Natural killer cell (primary cell): ENCODE measurements around the gene SPOCK2. TPM values are rescaled to one million over a fixed set of nuclear protein-coding genes. Genes with fewer than 3 reads are reported as not detected.
"Not testable (repeated sequence)": the region's sequence is repeated elsewhere in the genome, so short reads cannot be mapped to it uniquely, and the experiment has no call there.

Experiments
- ATAC-seq, 3 donors: fragments of 150-1000 bp in 2 of 3; fragments of 200-7000 bp in 1 of 3; cut with Tn5 transposase; 1 replicate in 1 of 3; 2 replicates in 2 of 3; pipeline ENCODE4 v1.10.0; 2021; ENCODE audit warnings: mild to moderate bottlenecking in 2 of 3, moderate library complexity in 2 of 3
- DNase-seq, 2 donors: peaks; one replicate each; pipeline versions ENCODE4 v3.0.0 to v3.0.0-alpha.2; 2013 to 2021; ENCODE audit warnings: mixed read lengths in 1 of 2
- H3K27ac ChIP-seq: one replicate; pipeline ENCODE4 v1.5.1; 2013; ENCODE audit warnings: mild to moderate bottlenecking, low read length
- H3K27me3 ChIP-seq: one replicate; pipeline ENCODE4 v1.6.1; 2013; ENCODE audit warnings: low read length; ENCODE audit not compliant: control insufficient read depth, insufficient read depth
- H3K36me3 ChIP-seq: one replicate; pipeline ENCODE4 v1.6.1; 2013; ENCODE audit warnings: low read length; ENCODE audit not compliant: control insufficient read depth, insufficient read depth
- H3K4me1 ChIP-seq: one replicate; pipeline ENCODE4 v1.6.1; 2013; ENCODE audit warnings: low read length; ENCODE audit not compliant: control insufficient read depth, insufficient read depth
- H3K4me3 ChIP-seq: one replicate; pipeline ENCODE4 v1.5.1; 2013; ENCODE audit warnings: low read length
- H3K9me3 ChIP-seq: one replicate; pipeline ENCODE4 v1.6.1; 2013; ENCODE audit warnings: low read length; ENCODE audit not compliant: control insufficient read depth, insufficient read depth
- H3K27ac Mint-ChIP-seq, 2 donors: one replicate each; pipeline ENCODE4 v1.8.0; 2022; ENCODE audit warnings: mild to moderate bottlenecking in 2 of 2, mixed read lengths in 2 of 2, moderate library complexity in 1 of 2
- H3K27me3 Mint-ChIP-seq, 2 donors: one replicate each; pipeline ENCODE4 v1.8.0; 2022; ENCODE audit warnings: low read depth in 2 of 2, mixed read lengths in 2 of 2
- H3K36me3 Mint-ChIP-seq: one replicate; pipeline ENCODE4 v1.8.0; 2022; ENCODE audit warnings: mixed read lengths
- H3K4me1 Mint-ChIP-seq, 2 donors: one replicate each; pipeline ENCODE4 v1.8.0; 2022; ENCODE audit warnings: mixed read lengths in 2 of 2
- H3K4me3 Mint-ChIP-seq: one replicate; pipeline ENCODE4 v1.8.0; 2022; ENCODE audit warnings: mild to moderate bottlenecking, moderate library complexity, mixed read lengths
- H3K9me3 Mint-ChIP-seq, 2 donors: one replicate each; pipeline ENCODE4 v1.8.0; 2022; ENCODE audit warnings: mixed read lengths in 2 of 2
- WGBS: methylation state at CpG from one replicate; pipeline ENCODE4 v1.1.7; 2013; ENCODE audit warnings: missing lambda C conversion rate; ENCODE audit not compliant: insufficient coverage; 5-methylcytosine and 5-hydroxymethylcytosine counted together
- intact Hi-C: fragments of 100-400 bp; cut with micrococcal nuclease; formaldehyde crosslinking; loops from one replicate; pipeline ENCODE4 v1.14.2; 2022
- total RNA-seq, 4 donors: library from RNA; stranded (reverse); fragments of 120-200 nt in 1 of 4; gene quantifications; one replicate each; pipeline versions ENCODE4 v1.2.3 to v1.2.4, GENCODE V29; 2013 to 2022
- TF ChIP-seq, protein P1 (sequence below): fragments of 200-600 bp; IDR thresholded peaks from one replicate; pipeline ENCODE4 v1.8.0; 2022; ENCODE audit warnings: antibody characterized with exemption

SPOCK2 gene
- total RNA-seq, 3 donors from 2014 or later (not counting 1 experiment from before 2014, with no cell fraction given) = 258 to 329 (median 293) TPM

DNA sequence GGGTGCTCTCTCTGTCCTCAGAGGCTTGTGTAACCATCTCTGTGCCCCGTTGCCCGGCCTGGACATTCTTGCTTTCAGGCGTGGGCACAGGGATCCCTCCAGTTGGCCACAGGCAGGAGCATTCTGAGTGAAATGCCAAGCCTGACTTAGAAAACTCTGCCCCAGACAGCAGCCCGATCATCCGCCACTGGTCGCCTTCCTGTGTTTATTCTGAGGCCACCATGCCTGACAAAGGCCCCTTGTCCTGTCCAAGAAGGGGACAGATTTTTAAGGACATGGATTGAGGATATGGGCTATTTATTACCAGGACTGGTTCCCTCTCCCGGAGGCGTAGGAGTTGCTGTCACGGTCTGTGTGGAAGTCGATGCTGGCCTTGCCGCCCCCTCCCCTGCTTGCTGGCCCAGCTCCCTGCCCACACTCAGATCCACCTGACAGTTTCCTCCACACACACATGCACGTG is 54.3 kb downstream of the SPOCK2 start:
- no peak overlapping the region for H3K27ac Mint-ChIP-seq
- intact Hi-C loops = no loop called here
- H3K4me1 Mint-ChIP-seq = no peaks in the 10 kb centered on the region
- no peaks in the 10 kb centered on the region for H3K27me3 ChIP-seq
- H3K27ac ChIP-seq = no peak overlapping the region
- ATAC-seq (no peak), DNase-seq (no peak)
- H3K9me3 Mint-ChIP-seq = no peaks in the 10 kb centered on the region
- H3K4me3 ChIP-seq = no peak overlapping the region
- H3K4me1 ChIP-seq = no peaks in the 10 kb centered on the region
- WGBS = 81% methylated on average over 12 of the region's 12 CpGs
- no peaks in the 10 kb centered on the region for H3K36me3 Mint-ChIP-seq
- TF ChIP-seq, protein P1, sequence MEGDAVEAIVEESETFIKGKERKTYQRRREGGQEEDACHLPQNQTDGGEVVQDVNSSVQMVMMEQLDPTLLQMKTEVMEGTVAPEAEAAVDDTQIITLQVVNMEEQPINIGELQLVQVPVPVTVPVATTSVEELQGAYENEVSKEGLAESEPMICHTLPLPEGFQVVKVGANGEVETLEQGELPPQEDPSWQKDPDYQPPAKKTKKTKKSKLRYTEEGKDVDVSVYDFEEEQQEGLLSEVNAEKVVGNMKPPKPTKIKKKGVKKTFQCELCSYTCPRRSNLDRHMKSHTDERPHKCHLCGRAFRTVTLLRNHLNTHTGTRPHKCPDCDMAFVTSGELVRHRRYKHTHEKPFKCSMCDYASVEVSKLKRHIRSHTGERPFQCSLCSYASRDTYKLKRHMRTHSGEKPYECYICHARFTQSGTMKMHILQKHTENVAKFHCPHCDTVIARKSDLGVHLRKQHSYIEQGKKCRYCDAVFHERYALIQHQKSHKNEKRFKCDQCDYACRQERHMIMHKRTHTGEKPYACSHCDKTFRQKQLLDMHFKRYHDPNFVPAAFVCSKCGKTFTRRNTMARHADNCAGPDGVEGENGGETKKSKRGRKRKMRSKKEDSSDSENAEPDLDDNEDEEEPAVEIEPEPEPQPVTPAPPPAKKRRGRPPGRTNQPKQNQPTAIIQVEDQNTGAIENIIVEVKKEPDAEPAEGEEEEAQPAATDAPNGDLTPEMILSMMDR = no peak
- H3K4me3 Mint-ChIP-seq = no peak overlapping the region
- H3K27me3 Mint-ChIP-seq = peaks cover 9% of the 10 kb centered on the region in 2 donors
- no peaks in the 10 kb centered on the region for H3K9me3 ChIP-seq
- H3K36me3 ChIP-seq = no peaks in the 10 kb centered on the region

- DNase-seq, H3K27ac ChIP-seq, H3K9me3 ChIP-seq, H3K4me1 Mint-ChIP-seq, H3K4me1 ChIP-seq, H3K4me3 Mint-ChIP-seq, H3K36me3 Mint-ChIP-seq, H3K36me3 ChIP-seq, H3K27ac Mint-ChIP-seq, H3K4me3 ChIP-seq, H3K9me3 Mint-ChIP-seq, intact Hi-C loops, H3K27me3 ChIP-seq, ATAC-seq, H3K27me3 Mint-ChIP-seq: not testable (repeated sequence)
- WGBS = 88% methylated on average over 10 of the region's 11 CpGs
These were observed 55.8 kb downstream of the SPOCK2 start for GRCh38 chr10:72032409-72033162.

GRCh38 chr10:72031706-72032105 is 56.6 kb downstream of the SPOCK2 start:
- no peak for ATAC-seq
- intact Hi-C loops = no loop called here

GRCh38 chr10:72030762-72031543 is 57.4 kb downstream of the SPOCK2 start:
- Mint-ChIP-seq H3K4me1 (no peaks in the 10 kb centered on the region), H3K27me3 (peaks cover 9% of the 10 kb centered on the region in 2 donors), H3K4me3 (no peak overlapping the region), H3K9me3 (no peaks in the 10 kb centered on the region), H3K27ac (no peak overlapping the region), H3K36me3 (no peaks in the 10 kb centered on the region)
- DNase-seq (no peak), ATAC-seq (no peak)
- intact Hi-C loops = no loop called here
- Histone ChIP-seq H3K27me3 (no peaks in the 10 kb centered on the region), H3K9me3 (no peaks in the 10 kb centered on the region), H3K4me1 (no peaks in the 10 kb centered on the region), H3K36me3 (no peaks in the 10 kb centered on the region), H3K27ac (no peak overlapping the region), H3K4me3 (no peak overlapping the region)
- TF ChIP-seq, protein P1 = no peak
- 90% methylated on average over 19 of the region's 19 CpGs for WGBS

More at GRCh38 chr10:72031706-72032105, 56.6 kb downstream of the SPOCK2 start:
- Mint-ChIP-seq H3K36me3 (no peaks in the 10 kb centered on the region), H3K4me1 (no peaks in the 10 kb centered on the region), H3K4me3 (no peak overlapping the region), H3K27ac (no peak overlapping the region), H3K9me3 (no peaks in the 10 kb centered on the region), H3K27me3 (peaks cover 9% of the 10 kb centered on the region in 2 donors)
- no peaks in the 10 kb centered on the region for H3K27me3 ChIP-seq
- no peak overlapping the region for H3K27ac ChIP-seq
- WGBS = 88% methylated on average over 10 of the region's 10 CpGs
- TF ChIP-seq, protein P1 = no peak
- DNase-seq = no peak
- no peak overlapping the region for H3K4me3 ChIP-seq
- no peaks in the 10 kb centered on the region for H3K9me3 ChIP-seq
- H3K36me3 ChIP-seq = no peaks in the 10 kb centered on the region
- no peaks in the 10 kb centered on the region for H3K4me1 ChIP-seq
